ENCODE measurements around the gene BCORL1.

The BCORL1 gene

DNA sequence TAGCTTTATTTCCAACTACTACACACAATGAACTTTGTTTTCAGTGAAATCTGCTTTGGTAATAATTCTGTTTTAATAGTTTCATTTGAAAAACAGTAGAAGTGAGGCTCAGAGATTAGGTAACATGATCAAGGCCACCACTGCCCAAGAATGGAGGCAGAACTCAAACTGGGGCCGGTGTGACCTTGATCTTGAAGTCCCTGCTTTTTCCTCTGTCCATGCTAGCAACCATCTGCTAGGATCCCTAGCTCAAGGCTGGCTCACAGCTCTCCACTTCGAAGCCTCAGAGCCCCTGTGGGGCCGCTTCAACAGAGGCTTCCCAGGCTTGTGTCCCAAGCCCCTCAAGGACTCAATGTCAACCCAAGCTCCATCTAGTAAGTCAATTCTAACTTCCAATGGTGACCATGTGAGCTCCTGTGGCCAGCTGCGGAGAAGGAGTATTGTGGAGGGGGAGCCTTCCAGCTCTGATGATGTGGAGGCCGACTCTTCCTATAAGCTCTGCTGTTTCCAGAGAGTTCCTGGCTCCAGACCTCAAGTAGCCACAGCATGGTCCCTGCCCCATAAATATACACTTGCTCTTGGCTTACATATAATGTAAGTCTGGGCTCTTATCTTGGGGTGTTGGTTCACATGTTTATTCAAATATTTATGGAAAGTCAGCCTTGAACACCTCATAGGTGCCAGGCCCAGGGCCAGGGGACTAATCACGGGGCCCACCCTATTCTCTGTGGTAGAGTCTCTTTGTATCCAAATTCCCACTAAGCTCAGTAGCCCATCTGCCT is 113.0 kb downstream of the BCORL1 start:
- Histone ChIP-seq H3K27me3 (ENCODE audit: control insufficient read depth in 1 of 2, insufficient read depth in 2 of 2, low read length in 2 of 2) (peaks cover 0 to 2% of the 10 kb centered on the region in 2 donors), H3K27ac (ENCODE audit: low read length) (no peak overlapping the region), H3K4me1 (ENCODE audit: control insufficient read depth, insufficient read depth, low read length) (peaks cover 4% of the 10 kb centered on the region), H3K4me3 (ENCODE audit: low read length in 2 of 2) (no peak overlapping the region), H3K9me3 (ENCODE audit: control insufficient read depth in 2 of 2, low read length in 2 of 2) (no peaks in the 10 kb centered on the region), H3K36me3 (ENCODE audit: control insufficient read depth in 2 of 2, insufficient read depth in 2 of 2, low read length in 2 of 2) (no peaks in the 10 kb centered on the region), H3K9ac (ENCODE audit: low read length in 2 of 2) (no peak overlapping the region)

DNA sequence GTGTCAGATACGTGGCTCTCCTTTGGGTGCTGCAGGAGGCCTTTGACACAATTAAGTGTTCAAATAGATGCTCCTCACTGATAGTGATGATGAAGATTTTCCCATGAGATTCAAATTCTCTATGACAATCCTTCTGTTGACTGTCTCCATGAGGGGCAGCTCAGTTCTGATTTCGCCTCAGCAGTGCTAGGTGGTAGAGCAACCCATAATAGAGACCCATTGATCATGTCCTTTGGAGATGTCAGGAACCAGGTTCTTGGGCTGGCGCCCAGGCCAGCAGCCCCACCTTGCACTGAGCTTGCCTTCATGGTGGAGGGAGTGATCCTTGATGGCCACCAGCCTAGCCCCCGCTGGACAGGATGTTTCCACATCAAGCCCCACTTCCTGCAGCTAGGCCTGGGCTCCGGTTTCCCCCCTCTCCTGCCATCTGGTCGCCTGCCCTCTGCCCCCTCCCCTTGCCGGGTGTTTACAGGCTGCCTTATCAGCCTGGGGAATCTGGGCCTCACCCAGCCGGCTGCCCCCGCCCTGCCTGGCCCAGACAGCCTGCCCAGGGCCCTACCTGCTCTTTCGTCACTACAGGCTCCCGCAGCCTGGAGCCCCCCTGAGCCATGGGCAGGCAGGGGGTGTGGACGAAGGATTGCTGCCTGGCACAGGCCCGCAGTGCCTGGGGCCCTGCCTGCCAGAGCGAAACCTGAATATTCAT is 115.2 kb downstream of the BCORL1 start:
- Histone ChIP-seq H3K4me3 (ENCODE audit: low read length in 2 of 2) (no peak overlapping the region), H3K9me3 (ENCODE audit: control insufficient read depth in 2 of 2, low read length in 2 of 2) (no peaks in the 10 kb centered on the region), H3K36me3 (ENCODE audit: control insufficient read depth in 2 of 2, insufficient read depth in 2 of 2, low read length in 2 of 2) (no peaks in the 10 kb centered on the region), H3K9ac (ENCODE audit: low read length in 2 of 2) (no peak overlapping the region), H3K27me3 (ENCODE audit: control insufficient read depth in 1 of 2, insufficient read depth in 2 of 2, low read length in 2 of 2) (no peaks in the 10 kb centered on the region), H3K27ac (ENCODE audit: low read length) (no peak overlapping the region), H3K4me1 (ENCODE audit: control insufficient read depth, insufficient read depth, low read length) (peaks cover 4% of the 10 kb centered on the region)

DNA sequence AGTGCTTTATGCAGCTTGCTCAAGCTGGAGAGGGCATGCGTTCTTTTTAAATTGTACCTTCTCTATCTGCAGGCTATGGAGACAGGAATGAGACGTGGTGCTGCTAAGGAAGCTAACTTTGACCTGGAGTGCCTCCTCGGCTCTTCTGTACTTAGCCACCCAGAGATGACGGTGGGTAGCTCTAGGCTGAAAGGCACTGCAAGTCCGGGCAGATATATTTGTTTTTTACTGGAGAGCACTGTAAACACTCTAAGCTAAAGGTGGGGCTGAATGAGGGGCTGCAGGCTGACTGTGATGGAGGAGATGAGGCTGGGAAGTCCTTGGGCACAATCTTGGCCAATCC is 115.7 kb downstream of the BCORL1 start:
- Histone ChIP-seq H3K4me3 (ENCODE audit: low read length in 2 of 2) (no peak overlapping the region), H3K36me3 (ENCODE audit: control insufficient read depth in 2 of 2, insufficient read depth in 2 of 2, low read length in 2 of 2) (no peaks in the 10 kb centered on the region), H3K4me1 (ENCODE audit: control insufficient read depth, insufficient read depth, low read length) (peaks cover 4% of the 10 kb centered on the region), H3K27me3 (ENCODE audit: control insufficient read depth in 1 of 2, insufficient read depth in 2 of 2, low read length in 2 of 2) (no peaks in the 10 kb centered on the region), H3K9me3 (ENCODE audit: control insufficient read depth in 2 of 2, low read length in 2 of 2) (no peaks in the 10 kb centered on the region), H3K9ac (ENCODE audit: low read length in 2 of 2) (no peak overlapping the region), H3K27ac (ENCODE audit: low read length) (no peak overlapping the region)

DNA sequence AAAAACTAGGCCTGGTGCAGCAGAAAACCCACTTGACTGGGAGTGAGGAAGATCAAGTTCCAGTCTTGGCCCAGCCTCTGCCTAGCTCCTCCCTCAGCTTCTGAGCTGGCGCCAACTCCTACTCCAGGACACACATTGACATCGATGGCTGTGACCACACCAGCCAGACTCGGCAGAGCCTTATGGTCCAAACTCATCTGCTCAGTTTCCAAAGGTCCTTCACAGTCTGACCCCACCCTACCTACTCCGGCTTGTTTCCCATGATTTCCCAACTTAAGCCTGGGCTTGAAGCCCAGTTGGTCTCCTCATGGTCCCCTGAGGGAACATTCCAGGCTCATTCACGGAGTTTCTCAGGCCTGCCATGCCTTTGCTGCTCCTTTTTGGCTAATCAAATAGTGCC is 117.7 kb downstream of the BCORL1 start:
- Histone ChIP-seq H3K4me1 (ENCODE audit: control insufficient read depth, insufficient read depth, low read length) (peaks cover 5% of the 10 kb centered on the region), H3K27ac (ENCODE audit: low read length) (no peak overlapping the region), H3K9me3 (ENCODE audit: control insufficient read depth in 2 of 2, low read length in 2 of 2) (no peaks in the 10 kb centered on the region), H3K4me3 (ENCODE audit: low read length in 2 of 2) (no peak overlapping the region), H3K27me3 (ENCODE audit: control insufficient read depth in 1 of 2, insufficient read depth in 2 of 2, low read length in 2 of 2) (no peaks in the 10 kb centered on the region), H3K36me3 (ENCODE audit: control insufficient read depth in 2 of 2, insufficient read depth in 2 of 2, low read length in 2 of 2) (no peaks in the 10 kb centered on the region), H3K9ac (ENCODE audit: low read length in 2 of 2) (no peak overlapping the region)

DNA sequence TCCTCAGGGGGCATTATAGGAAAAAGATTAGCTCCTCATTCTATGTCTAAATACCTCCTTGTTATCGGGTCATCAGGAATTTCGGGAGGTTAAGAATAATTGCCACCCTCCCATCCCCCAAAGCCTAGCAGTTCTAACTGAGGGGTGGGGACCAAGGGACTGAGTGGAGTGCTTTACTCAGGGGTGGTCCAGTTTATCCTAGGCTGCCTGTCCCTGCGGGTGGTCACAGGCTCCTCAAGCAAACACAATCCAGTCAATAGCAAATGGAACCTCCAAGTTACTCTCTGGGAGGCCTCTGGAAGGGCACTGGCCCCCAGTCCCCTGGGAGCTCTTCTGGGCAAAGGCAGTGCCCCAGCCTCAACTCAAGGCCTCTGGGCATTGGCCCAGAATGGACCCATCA is 121.2 kb downstream of the BCORL1 start:
- H3K27ac ChIP-seq (ENCODE audit: low read length): no peak overlapping the region
- no peaks in the 10 kb centered on the region for H3K36me3 ChIP-seq (ENCODE audit: control insufficient read depth in 2 of 2, insufficient read depth in 2 of 2, low read length in 2 of 2)
- H3K27me3 ChIP-seq (ENCODE audit: control insufficient read depth in 1 of 2, insufficient read depth in 2 of 2, low read length in 2 of 2): peaks cover 0 to 3% of the 10 kb centered on the region in 2 donors
- no peak overlapping the region for H3K9ac ChIP-seq (ENCODE audit: low read length in 2 of 2)
- no peaks in the 10 kb centered on the region for H3K9me3 ChIP-seq (ENCODE audit: control insufficient read depth in 2 of 2, low read length in 2 of 2)
- no peak overlapping the region for H3K4me3 ChIP-seq (ENCODE audit: low read length in 2 of 2)
- peaks cover 17% of the 10 kb centered on the region for H3K4me1 ChIP-seq (ENCODE audit: control insufficient read depth, insufficient read depth, low read length)

DNA sequence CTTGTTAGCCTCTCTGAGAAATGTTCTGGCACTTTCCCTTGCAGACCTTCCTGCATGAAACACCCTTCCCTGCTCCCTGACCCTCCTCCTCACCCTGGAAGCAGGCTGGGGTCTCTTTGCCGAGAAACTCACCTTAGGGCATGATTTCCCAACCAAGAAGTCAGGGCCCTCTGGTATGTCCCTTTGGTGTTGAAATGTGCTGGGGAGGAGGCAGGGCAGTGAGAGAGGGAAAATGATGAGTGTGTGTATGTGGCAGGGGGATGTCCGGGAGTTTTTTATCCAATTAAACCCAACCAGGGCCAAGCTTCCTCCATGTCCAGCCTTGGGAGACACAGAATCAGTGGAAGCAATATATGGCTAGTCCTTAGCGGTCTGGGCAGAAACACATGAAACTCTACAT is 122.8 kb downstream of the BCORL1 start:
- Histone ChIP-seq H3K27ac (ENCODE audit: low read length) (no peak overlapping the region), H3K9ac (ENCODE audit: low read length in 2 of 2) (no peak overlapping the region), H3K4me1 (ENCODE audit: control insufficient read depth, insufficient read depth, low read length) (peaks cover 20% of the 10 kb centered on the region), H3K36me3 (ENCODE audit: control insufficient read depth in 2 of 2, insufficient read depth in 2 of 2, low read length in 2 of 2) (no peaks in the 10 kb centered on the region), H3K27me3 (ENCODE audit: control insufficient read depth in 1 of 2, insufficient read depth in 2 of 2, low read length in 2 of 2) (peaks cover 0 to 3% of the 10 kb centered on the region in 2 donors), H3K4me3 (ENCODE audit: low read length in 2 of 2) (no peak overlapping the region), H3K9me3 (ENCODE audit: control insufficient read depth in 2 of 2, low read length in 2 of 2) (no peaks in the 10 kb centered on the region)

DNA sequence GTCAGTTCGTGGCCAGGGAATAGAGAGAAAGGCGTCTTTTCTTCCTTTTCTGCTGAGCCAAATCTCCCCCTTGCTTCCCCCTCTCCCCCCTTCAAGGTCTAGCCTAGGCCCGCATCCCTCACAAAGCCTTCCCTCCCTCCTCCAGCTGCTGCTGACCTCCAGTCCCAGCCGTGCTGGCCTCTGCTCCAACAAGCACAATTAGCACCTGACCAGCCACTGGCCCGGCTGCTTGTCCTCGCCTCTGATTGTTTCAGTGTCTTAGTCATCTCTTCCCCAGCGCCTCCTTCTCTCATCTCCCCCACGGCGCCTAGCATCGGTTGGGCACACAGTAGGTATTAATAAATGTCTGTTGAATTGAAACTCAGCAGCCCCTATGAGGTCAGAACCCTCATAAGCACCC is 123.6 kb downstream of the BCORL1 start:
- no peaks in the 10 kb centered on the region for H3K9me3 ChIP-seq (ENCODE audit: control insufficient read depth in 2 of 2, low read length in 2 of 2)
- H3K27me3 ChIP-seq (ENCODE audit: control insufficient read depth in 1 of 2, insufficient read depth in 2 of 2, low read length in 2 of 2): peaks cover 0 to 3% of the 10 kb centered on the region in 2 donors
- H3K36me3 ChIP-seq (ENCODE audit: control insufficient read depth in 2 of 2, insufficient read depth in 2 of 2, low read length in 2 of 2): no peaks in the 10 kb centered on the region
- H3K4me1 ChIP-seq (ENCODE audit: control insufficient read depth, insufficient read depth, low read length): peaks cover 20% of the 10 kb centered on the region
- no peak overlapping the region for H3K27ac ChIP-seq (ENCODE audit: low read length)
- no peak overlapping the region for H3K9ac ChIP-seq (ENCODE audit: low read length in 2 of 2)
- no peak overlapping the region for H3K4me3 ChIP-seq (ENCODE audit: low read length in 2 of 2)
